Neural progenitor cell (in vitro differentiated cells): ENCODE results near the gene NEMP1.

Experiments used
- CTCF ChIP-seq: fragments of 200-600 bp; sonication (generic); IDR thresholded peaks from 2 replicates; pipeline ENCODE4 v1.5.1; 2017; ENCODE audit warnings: antibody characterized with exemption, mild to moderate bottlenecking
- EZH2 ChIP-seq: fragments of 200-600 bp; sonication (generic); IDR thresholded peaks from 2 replicates; pipeline ENCODE4 v1.6.1; 2017; ENCODE audit warnings: antibody characterized with exemption, mild to moderate bottlenecking, moderate library complexity

- TF ChIP-seq CTCF = peak; percentile 37
- TF ChIP-seq EZH2 = no peak
These were observed 65.8 kb downstream of the NEMP1 start for GRCh38 chr12:57012600-57013465.
